ENCODE results near the gene SLC9C2. TPM values are rescaled to one million over a fixed set of nuclear protein-coding genes. Genes with fewer than 3 reads are reported as not detected.
"Not testable (repeated sequence)": the region's sequence is repeated elsewhere in the genome, so short reads cannot be mapped to it uniquely, and the experiment has no call there.

The SLC9C2 gene
- polyA plus RNA-seq, 1 experiment: not detected

GRCh38 chr1:173523329-173523728, 79.5 kb downstream of the SLC9C2 start:
- DNase-seq (ENCODE audit: low read depth): no peak
- CTCF ChIA-PET: no interaction called here
- Histone ChIP-seq H3K36me3 (ENCODE audit: control insufficient read depth, insufficient read depth, low read length) (no peaks in the 10 kb centered on the region), H3K27me3 (ENCODE audit: control insufficient read depth, insufficient read depth, low read length) (no peaks in the 10 kb centered on the region), H3K4me3 (ENCODE audit: low read depth, low read length) (no peak overlapping the region)
- TF ChIP-seq, protein P1, sequence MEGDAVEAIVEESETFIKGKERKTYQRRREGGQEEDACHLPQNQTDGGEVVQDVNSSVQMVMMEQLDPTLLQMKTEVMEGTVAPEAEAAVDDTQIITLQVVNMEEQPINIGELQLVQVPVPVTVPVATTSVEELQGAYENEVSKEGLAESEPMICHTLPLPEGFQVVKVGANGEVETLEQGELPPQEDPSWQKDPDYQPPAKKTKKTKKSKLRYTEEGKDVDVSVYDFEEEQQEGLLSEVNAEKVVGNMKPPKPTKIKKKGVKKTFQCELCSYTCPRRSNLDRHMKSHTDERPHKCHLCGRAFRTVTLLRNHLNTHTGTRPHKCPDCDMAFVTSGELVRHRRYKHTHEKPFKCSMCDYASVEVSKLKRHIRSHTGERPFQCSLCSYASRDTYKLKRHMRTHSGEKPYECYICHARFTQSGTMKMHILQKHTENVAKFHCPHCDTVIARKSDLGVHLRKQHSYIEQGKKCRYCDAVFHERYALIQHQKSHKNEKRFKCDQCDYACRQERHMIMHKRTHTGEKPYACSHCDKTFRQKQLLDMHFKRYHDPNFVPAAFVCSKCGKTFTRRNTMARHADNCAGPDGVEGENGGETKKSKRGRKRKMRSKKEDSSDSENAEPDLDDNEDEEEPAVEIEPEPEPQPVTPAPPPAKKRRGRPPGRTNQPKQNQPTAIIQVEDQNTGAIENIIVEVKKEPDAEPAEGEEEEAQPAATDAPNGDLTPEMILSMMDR (IDR thresholded peaks at IDR 0.05; ENCODE audit: insufficient read depth, low read depth, low read length): no peak
- POLR2A ChIA-PET: no interaction called here

GRCh38 chr1:173520799-173521198, 82.1 kb downstream of the SLC9C2 start:
- ChIA-PET POLR2A (no interaction called here), CTCF (interaction anchor here (0.7 kb wide), 1 partner anchor 12 kb away, joined by 3 read pairs; no protein-coding TSS in a partner anchor)
- no peak for DNase-seq (ENCODE audit: low read depth)
- H3K4me3 ChIP-seq (ENCODE audit: low read depth, low read length): no peak overlapping the region
- no peaks in the 10 kb centered on the region for H3K36me3 ChIP-seq (ENCODE audit: control insufficient read depth, insufficient read depth, low read length)
- TF ChIP-seq, protein P1 (IDR thresholded peaks at IDR 0.05; ENCODE audit: insufficient read depth, low read depth, low read length): no peak
- H3K27me3 ChIP-seq (ENCODE audit: control insufficient read depth, insufficient read depth, low read length): no peaks in the 10 kb centered on the region

- POLR2A ChIA-PET: not testable (repeated sequence)
Measured at GRCh38 chr1:173514503-173514902, 88.4 kb downstream of the SLC9C2 start.

DNA sequence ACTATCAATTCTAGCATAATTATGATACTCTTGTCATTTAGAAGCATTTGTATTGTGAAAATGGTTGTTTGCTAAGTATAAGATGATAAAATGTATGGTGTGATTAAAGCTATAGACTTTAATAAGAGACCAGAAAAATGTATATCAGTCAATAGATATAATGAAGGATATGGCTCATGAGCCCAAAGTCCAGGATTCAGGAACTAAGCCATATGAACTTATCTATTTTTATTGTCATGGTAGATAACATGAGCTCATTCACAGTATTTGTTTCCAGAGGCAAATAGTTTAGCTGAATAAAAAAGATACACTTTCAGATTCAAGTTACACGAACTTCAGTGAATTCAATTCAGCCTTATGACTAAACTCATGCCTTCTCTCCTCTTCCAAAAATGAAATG, 93.1 kb downstream of the SLC9C2 start:
- Histone ChIP-seq H3K4me3 (ENCODE audit: low read depth, low read length) (no peak overlapping the region), H3K36me3 (ENCODE audit: control insufficient read depth, insufficient read depth, low read length) (no peaks in the 10 kb centered on the region), H3K27me3 (ENCODE audit: control insufficient read depth, insufficient read depth, low read length) (no peaks in the 10 kb centered on the region)
- POLR2A ChIA-PET: interaction anchor here (0.6 kb wide), 1 partner anchor 13 kb away, joined by 3 read pairs; no protein-coding TSS in a partner anchor
- CTCF ChIA-PET: no interaction called here
- TF ChIP-seq, protein P1 (IDR thresholded peaks at IDR 0.05; ENCODE audit: insufficient read depth, low read depth, low read length): no peak
- DNase-seq (ENCODE audit: low read depth): no peak

More at GRCh38 chr1:173514503-173514902, 88.4 kb downstream of the SLC9C2 start:
- CTCF ChIA-PET: interaction anchor here (1.1 kb wide), 1 partner anchor 8 kb away, joined by 3 read pairs; no protein-coding TSS in a partner anchor
- H3K27me3 ChIP-seq (ENCODE audit: control insufficient read depth, insufficient read depth, low read length); H3K36me3 ChIP-seq (ENCODE audit: control insufficient read depth, insufficient read depth, low read length); DNase-seq (ENCODE audit: low read depth); H3K4me3 ChIP-seq (ENCODE audit: low read depth, low read length): not testable (repeated sequence)

GRCh38 chr1:173508541-173508940, 94.3 kb downstream of the SLC9C2 start:
- POLR2A ChIA-PET: no interaction called here
- TF ChIP-seq, protein P1 (IDR thresholded peaks at IDR 0.05; ENCODE audit: insufficient read depth, low read depth, low read length): no peak
- no peaks in the 10 kb centered on the region for H3K27me3 ChIP-seq (ENCODE audit: control insufficient read depth, insufficient read depth, low read length)
- DNase-seq (ENCODE audit: low read depth): no peak
- no peaks in the 10 kb centered on the region for H3K36me3 ChIP-seq (ENCODE audit: control insufficient read depth, insufficient read depth, low read length)
- no peak overlapping the region for H3K4me3 ChIP-seq (ENCODE audit: low read depth, low read length)
- CTCF ChIA-PET: no interaction called here

DNA sequence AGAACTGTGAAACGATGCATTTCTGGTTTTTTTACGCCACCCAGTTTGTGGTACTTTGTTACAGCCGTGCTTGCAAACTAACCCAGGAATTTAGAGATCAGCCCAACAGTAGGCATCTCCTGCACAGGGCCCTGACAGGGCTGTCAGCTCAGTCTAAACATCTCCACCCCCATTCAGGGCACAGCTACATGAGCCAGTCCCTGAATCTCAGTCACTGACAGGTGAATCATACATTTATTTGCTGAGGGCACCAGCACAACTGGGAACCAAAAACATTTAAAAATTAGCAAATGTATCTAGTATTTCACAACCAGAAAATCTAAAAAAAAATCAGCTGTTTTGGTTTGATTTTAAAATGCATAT, 95.0 kb downstream of the SLC9C2 start:
- no peak for DNase-seq (ENCODE audit: low read depth)
- Histone ChIP-seq H3K4me3 (ENCODE audit: low read depth, low read length) (no peak overlapping the region), H3K27me3 (ENCODE audit: control insufficient read depth, insufficient read depth, low read length) (no peaks in the 10 kb centered on the region), H3K36me3 (ENCODE audit: control insufficient read depth, insufficient read depth, low read length) (no peaks in the 10 kb centered on the region)
- CTCF ChIA-PET: no interaction called here
- POLR2A ChIA-PET: no interaction called here
- TF ChIP-seq, protein P1 (IDR thresholded peaks at IDR 0.05; ENCODE audit: insufficient read depth, low read depth, low read length): no peak

All from BJ (cell line).